OCI-LY3 (cell line): ENCODE measurements around the gene TRO.

Source experiments
- H2AFZ ChIP-seq: fragments of 200-600, 300-600 bp; shearing (Covaris generic); 2 replicates; pipeline ENCODE4 v1.6.0; 2014; ENCODE audit warnings: antibody characterized with exemption, low read depth, low read length
- H3K27ac ChIP-seq: fragments of 200-600, 300-600 bp; sonication (generic); 2 replicates; pipeline ENCODE4 v1.5.1; 2014; ENCODE audit warnings: mild to moderate bottlenecking, low read length, moderate library complexity, mixed read lengths
- H3K27me3 ChIP-seq: fragments of 200-600, 300-600 bp; sonication (generic); 2 replicates; pipeline ENCODE4 v1.6.1; 2014; ENCODE audit warnings: low read depth, low read length, mixed read lengths
- H3K36me3 ChIP-seq: fragments of 200-600, 300-600 bp; sonication (generic); replicated peaks from 2 replicates; pipeline ENCODE3; 2014; ENCODE audit warnings: low read depth, low read length, mixed read lengths
- H3K4me1 ChIP-seq: fragments of 300-600, 200-600 bp; sonication (generic); 2 replicates; pipeline ENCODE4 v1.6.1; 2014; ENCODE audit warnings: low read length, mixed read lengths
- H3K4me2 ChIP-seq: fragments of 200-600, 300-600 bp; sonication (generic); 2 replicates; pipeline ENCODE4 v1.6.1; 2014; ENCODE audit warnings: low read length, mixed read lengths
- H3K4me3 ChIP-seq: fragments of 300-600, 200-600 bp; sonication (generic); 2 replicates; pipeline ENCODE4 v1.5.1; 2014; ENCODE audit warnings: antibody characterized with exemption, mild to moderate bottlenecking, low read length, moderate library complexity
- H3K79me2 ChIP-seq: fragments of 300-600, 200-600 bp; shearing (Covaris generic); 2 replicates; pipeline ENCODE4 v1.6.1; 2014; ENCODE audit warnings: mild to moderate bottlenecking, low read length, mixed read lengths
- H3K9ac ChIP-seq: fragments of 300-600, 200-600 bp; shearing (Covaris generic); 2 replicates; pipeline ENCODE4 v1.6.0; 2014; ENCODE audit warnings: mild to moderate bottlenecking, low read length, moderate library complexity
- H3K9me3 ChIP-seq: fragments of 200-600, 300-600 bp; shearing (Covaris generic); 2 replicates; pipeline ENCODE4 v1.6.1; 2014; ENCODE audit warnings: low read length, mixed read lengths; ENCODE audit not compliant: insufficient read depth
- H4K20me1 ChIP-seq: fragments of 200-600, 300-600 bp; sonication (generic); 2 replicates; pipeline ENCODE4 v1.6.1; 2016; ENCODE audit warnings: low read length, mixed read lengths; ENCODE audit not compliant: insufficient read depth
- CTCF ChIP-seq: fragments of 200-600, 300-600 bp; sonication (generic); IDR thresholded peaks from 2 replicates; pipeline ENCODE4 v1.5.1; 2014; ENCODE audit warnings: antibody characterized with exemption, low read length, low read depth
- EZH2phosphoT487 ChIP-seq: fragments of 200-600 bp; shearing (Covaris generic); IDR thresholded peaks from 2 replicates; pipeline ENCODE4 v1.6.1; 2018; ENCODE audit warnings: antibody characterized with exemption, mixed run types, low read depth

Gene TRO

GRCh38 chrX:54961750-54962149 is 41.1 kb downstream of the TRO start:
- Histone ChIP-seq H3K27ac (no peak overlapping the region), H3K79me2 (no peaks in the 10 kb centered on the region), H3K4me3 (no peak overlapping the region), H3K4me1 (no peaks in the 10 kb centered on the region), H3K36me3 (no peaks in the 10 kb centered on the region), H3K4me2 (no peak overlapping the region), H3K27me3 (no peaks in the 10 kb centered on the region), H3K9me3 (no peaks in the 10 kb centered on the region), H3K9ac (no peak overlapping the region), H2AFZ (no peak overlapping the region), H4K20me1 (no peaks in the 10 kb centered on the region)
- no peak for TF ChIP-seq CTCF
- no peak for TF ChIP-seq EZH2phosphoT487

GRCh38 chrX:54964766-54965497 is 44.3 kb downstream of the TRO start:
- no peak overlapping the region for H3K4me3 ChIP-seq
- H3K27ac ChIP-seq: no peak overlapping the region
- H3K36me3 ChIP-seq: no peaks in the 10 kb centered on the region
- no peaks in the 10 kb centered on the region for H3K4me1 ChIP-seq
- no peak overlapping the region for H3K9ac ChIP-seq
- no peaks in the 10 kb centered on the region for H4K20me1 ChIP-seq
- H3K79me2 ChIP-seq: no peaks in the 10 kb centered on the region
- H3K4me2 ChIP-seq: no peak overlapping the region
- TF ChIP-seq EZH2phosphoT487 (no peak), CTCF (no peak)
- H3K9me3 ChIP-seq: no peaks in the 10 kb centered on the region
- H2AFZ ChIP-seq: no peak overlapping the region
- H3K27me3 ChIP-seq: no peaks in the 10 kb centered on the region

GRCh38 chrX:54977387-54977786 is 56.8 kb downstream of the TRO start:
- Histone ChIP-seq H3K27me3 (no peaks in the 10 kb centered on the region), H3K36me3 (no peaks in the 10 kb centered on the region), H3K79me2 (no peaks in the 10 kb centered on the region), H3K9me3 (no peaks in the 10 kb centered on the region), H3K4me2 (no peak overlapping the region), H4K20me1 (no peaks in the 10 kb centered on the region), H3K4me3 (no peak overlapping the region), H2AFZ (no peak overlapping the region), H3K4me1 (peaks cover 13% of the 10 kb centered on the region), H3K27ac (no peak overlapping the region), H3K9ac (no peak overlapping the region)
- TF ChIP-seq EZH2phosphoT487: no peak
- TF ChIP-seq CTCF: no peak

- Histone ChIP-seq H2AFZ (no peak overlapping the region), H3K4me1 (peaks cover 13% of the 10 kb centered on the region), H4K20me1 (no peaks in the 10 kb centered on the region), H3K4me2 (no peak overlapping the region), H3K79me2 (no peaks in the 10 kb centered on the region), H3K9me3 (no peaks in the 10 kb centered on the region), H3K4me3 (no peak overlapping the region), H3K27ac (no peak overlapping the region), H3K9ac (no peak overlapping the region), H3K27me3 (no peaks in the 10 kb centered on the region), H3K36me3 (no peaks in the 10 kb centered on the region)
- no peak for TF ChIP-seq EZH2phosphoT487
Measured at GRCh38 chrX:54978448-54978847, 57.8 kb downstream of the TRO start.
